GM19468 (cell line): ENCODE measurements around the gene JAZF1.

Experiments used
- ATAC-seq: cut with Tn5 transposase; IDR thresholded peaks from one replicate; pipeline ENCODE4 v1.9.1; 2021; ENCODE audit warnings: mild to moderate bottlenecking, moderate library complexity, moderate number of reproducible peaks; ENCODE audit not compliant: unreplicated experiment; ENCODE audit errors: extremely low read depth

Gene JAZF1

DNA sequence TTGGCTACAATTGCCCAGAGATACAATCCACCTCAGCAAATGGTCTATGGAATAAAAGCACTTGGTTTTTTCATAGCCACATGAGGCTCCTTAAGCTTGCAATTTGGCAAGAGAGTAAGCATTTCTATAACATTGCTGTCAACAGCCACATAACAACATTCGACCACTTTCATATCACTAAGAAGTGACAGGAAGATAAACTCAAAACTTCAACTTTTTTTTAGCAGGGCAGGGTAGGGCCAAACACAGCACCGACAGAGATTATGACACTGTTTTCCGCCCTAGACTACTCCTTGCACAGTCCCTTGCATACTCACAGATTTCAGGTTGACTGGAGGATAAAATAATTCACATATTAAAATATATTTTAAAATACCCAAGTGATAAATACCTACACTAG is 185.4 kb downstream of the JAZF1 start:
- no peak for ATAC-seq

DNA sequence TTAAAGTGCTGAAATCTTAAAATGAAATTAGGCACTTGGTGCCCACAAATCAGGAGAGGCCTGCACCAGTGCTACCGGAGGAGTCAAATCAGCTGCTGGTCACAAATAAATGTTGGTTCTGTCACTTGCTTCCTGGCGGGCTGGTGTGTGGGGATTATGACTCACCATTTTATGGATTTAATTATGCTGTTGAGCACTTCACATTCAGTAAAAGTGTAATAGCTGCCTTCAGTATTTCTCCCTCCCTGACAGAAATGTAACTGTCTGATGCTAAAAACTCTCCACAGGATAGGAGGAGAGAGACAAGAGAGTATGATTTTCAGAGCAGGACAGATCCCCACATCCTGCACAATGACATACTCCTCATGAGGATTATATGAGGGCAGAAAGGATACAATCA is 186.0 kb downstream of the JAZF1 start:
- no peak for ATAC-seq

DNA sequence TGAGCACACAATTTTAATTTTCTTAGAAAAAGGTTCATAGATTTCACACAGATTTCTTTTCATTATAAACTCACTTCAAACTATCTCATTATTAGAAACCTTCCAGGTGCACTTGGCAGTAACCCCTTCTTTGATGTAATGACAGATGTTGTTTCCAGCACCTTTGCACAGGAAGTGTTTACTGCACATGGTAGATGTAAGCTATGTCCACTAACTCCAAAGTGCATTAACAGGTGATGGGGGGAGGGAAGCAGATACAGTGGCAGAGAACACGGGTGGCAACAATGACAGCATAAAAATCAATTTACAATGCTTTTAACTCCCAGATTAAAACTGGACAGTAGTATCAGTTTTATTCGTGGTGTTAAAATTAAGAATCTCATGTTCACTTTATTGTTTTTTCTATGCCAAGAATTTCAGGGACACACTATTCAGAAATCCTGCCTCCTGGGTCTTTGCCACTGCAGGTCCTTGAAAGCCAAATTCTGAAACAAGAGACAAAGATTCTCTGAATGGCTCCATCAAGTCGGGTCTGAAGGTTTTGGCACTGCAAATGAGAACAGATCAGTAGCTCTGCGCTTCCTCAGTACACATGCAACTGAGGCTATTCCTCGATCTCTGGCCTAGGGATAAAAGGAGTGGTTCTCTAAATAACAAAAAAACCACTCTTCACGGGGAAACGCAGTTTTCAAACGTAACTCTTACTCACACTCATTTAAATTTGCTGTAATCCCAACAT is 187.7 kb downstream of the JAZF1 start:
- no peak for ATAC-seq

DNA sequence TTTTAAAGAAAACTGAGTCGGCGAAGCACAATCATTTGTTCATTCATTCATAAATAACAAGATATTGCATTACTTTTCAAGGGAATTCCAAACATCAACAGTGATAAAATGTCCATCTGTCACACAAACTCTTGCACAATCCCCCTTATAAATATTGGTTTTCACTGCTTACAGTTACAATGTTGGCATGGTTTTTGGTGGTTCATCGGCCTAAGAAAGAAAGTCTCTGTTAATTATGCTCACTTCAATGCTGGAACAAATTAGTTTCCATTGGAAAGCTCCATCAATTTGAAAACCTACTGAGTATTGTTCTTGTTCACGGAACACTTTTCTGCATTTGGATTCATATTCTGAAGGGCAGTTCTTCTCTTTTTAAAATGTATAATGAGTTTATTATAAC is 188.5 kb downstream of the JAZF1 start:
- ATAC-seq = no peak

- ATAC-seq = no peak
Observed at GRCh38 chr7:27991006-27991528, 189.5 kb downstream of the JAZF1 start.

DNA sequence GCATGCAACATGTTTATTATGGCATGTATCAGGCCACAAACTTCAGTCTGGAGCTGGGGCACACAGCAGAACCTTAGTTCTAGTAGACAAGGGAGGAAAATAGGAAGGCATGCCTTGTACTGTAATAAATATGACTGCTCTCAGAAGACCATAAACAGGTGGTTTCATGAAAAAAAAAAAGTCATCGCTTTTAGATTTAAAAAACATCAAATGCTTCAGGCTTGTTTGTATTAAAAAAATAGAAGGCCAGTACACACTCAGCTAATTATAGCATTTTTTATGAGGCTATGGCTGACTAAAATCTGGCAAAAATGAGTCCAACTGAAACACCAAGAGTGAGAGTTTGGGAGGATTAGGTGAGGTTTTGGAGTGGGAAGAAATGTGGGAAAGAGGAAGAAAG is 204.1 kb downstream of the JAZF1 start:
- no peak for ATAC-seq

- no peak for ATAC-seq
Observed at GRCh38 chr7:27973625-27974024, 207.0 kb downstream of the JAZF1 start.

GRCh38 chr7:27972276-27972675 is 208.3 kb downstream of the JAZF1 start:
- no peak for ATAC-seq

DNA sequence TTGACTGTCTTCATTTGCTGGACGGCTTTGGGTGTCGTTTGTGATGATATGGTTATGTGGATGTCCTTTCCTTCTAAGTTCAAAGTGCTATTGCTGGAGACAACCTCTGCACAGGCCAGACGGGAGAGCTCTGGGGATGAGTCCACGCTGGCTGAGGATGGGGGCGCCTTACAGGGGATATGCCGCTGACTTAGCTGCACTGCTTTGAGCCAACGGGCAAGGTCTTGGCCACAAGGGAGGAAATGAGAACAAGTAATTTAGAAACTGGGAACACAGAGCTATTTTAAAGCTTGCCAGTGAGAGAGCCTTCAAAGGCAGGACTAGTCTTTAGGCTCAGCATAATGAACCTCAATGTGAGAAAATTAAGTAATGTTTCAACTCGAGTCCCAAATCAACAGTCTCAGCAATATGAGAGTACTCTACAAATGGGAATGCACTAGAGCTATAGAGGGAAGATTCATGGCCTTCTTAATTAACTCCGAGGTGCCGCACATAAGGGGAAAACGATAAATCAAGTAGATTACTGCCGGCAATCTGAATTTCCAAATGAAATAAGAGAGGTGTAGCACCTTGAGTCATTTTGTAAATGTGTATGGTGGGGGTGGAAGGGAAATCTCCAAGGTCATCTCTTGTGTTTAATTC is 209.3 kb downstream of the JAZF1 start:
- no peak for ATAC-seq

DNA sequence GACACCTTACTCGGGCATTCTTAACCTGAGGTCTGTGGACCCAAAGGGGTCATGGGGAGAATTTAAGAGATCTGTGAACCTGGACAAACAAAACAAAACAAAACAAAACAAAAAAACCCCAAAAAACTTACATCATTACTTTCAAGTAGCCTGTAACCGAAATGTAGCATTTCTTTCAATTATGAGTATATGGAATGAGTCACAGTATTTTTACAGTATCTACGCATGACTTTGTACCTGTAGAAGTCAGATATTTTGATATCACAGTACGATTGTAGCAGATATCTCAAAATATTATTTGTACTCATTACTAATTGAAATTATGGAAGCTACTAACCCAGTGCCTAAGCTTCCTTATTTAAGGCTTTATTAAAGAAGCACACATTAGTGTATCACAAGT is 210.2 kb downstream of the JAZF1 start:
- ATAC-seq = no peak

DNA sequence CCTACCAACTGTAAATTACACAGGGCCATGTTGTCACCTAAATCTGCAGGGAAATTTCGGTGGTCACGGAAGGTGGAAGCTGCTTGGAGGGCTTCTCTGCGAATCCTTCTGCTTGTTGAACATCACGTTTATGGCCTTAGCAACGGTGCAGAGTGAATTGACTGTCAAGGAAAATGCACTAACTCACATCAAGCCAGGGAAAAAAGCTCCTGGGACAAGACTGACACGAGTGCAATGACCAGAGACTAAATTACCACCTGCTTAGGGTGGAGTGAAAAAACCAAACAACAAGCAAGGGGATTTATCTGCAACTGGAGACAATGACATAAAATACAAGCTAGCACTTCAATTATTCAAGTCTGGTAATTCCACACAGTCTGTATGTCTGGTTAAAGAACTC is 211.2 kb downstream of the JAZF1 start:
- ATAC-seq = no peak

GRCh38 chr7:27967639-27968038 is 213.0 kb downstream of the JAZF1 start:
- ATAC-seq = no peak

- no peak for ATAC-seq
Observed at GRCh38 chr7:27966219-27966780, 214.3 kb downstream of the JAZF1 start.

DNA sequence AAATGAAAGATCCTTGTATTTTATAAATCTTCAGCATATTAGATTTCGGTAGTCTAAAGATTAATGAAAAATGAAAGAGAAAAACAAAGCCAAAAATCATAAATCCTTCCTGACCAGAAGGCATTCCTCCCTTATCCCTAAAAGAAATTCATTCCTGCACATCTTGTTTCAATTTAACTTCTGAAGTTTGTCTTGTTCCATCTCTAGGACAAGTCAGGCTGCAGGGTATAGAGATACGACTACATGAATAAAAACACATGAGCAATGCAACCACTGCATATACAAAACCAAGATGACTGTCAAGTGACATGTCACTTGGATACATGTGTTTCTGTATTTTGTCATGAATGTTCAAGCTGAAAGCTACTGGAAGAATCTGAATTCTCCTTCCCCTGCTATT is 214.9 kb downstream of the JAZF1 start:
- ATAC-seq = no peak

DNA sequence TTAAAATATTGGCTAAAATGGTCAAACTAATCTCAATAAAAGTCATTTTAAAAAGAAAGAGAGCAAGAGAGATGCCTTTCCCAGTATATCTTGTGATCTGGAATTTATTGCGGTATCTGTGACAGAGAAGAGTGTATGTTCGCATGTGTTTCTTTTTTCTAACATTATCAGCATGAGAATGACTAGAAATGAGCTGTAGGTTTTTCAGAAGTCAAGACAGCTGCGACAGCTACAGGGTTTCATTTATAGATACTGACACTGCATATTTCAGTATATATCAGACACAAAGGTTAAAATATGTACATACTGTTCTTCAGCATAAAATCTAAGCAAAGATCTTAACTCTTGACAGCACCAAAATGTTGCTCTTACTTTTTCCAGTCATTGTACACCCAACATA is 215.8 kb downstream of the JAZF1 start:
- ATAC-seq = no peak

GRCh38 chr7:27963056-27963455 is 217.5 kb downstream of the JAZF1 start:
- ATAC-seq = no peak

- no peak for ATAC-seq
Observed at GRCh38 chr7:27962273-27962672, 218.3 kb downstream of the JAZF1 start.

DNA sequence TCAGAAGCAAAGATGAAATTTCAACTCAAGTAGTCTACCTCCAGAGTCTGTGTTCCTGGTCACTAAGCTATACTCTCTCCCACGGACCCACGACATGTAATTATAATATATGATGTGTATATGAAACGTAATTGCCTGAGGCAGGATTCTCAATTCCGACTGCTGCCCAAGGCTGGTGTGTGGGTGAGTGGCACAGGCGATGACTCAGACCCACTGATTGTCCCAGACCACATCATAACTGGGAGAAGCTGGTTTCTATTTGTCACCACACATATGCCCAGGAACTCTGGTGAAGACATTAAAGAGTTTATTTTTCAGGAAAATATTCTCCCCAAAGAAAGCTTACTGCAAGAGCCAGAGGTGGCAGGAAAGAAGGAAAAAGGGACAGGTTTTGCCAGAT is 219.3 kb downstream of the JAZF1 start:
- ATAC-seq = no peak

DNA sequence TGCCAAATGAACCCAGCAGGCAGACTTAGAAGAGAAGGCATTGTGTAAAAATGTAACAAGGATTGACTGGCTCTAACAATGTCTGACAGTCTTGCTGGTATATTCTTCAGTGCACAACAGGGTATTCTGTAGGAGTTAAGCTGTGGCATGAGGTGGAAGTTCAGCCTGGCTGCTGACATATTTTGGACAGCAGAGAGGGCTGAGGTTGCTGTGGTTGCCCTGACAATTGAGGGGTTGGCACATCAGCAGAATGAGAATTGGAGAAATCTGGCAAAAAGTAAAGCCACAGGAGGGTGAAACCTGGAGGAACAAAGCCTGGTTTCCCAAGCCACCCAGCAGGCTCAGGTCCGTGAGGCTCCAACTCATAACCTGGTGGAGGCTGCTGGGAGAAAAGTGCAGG is 220.2 kb downstream of the JAZF1 start:
- ATAC-seq = no peak

GRCh38 chr7:27958933-27959548 is 221.6 kb downstream of the JAZF1 start:
- no peak for ATAC-seq

DNA sequence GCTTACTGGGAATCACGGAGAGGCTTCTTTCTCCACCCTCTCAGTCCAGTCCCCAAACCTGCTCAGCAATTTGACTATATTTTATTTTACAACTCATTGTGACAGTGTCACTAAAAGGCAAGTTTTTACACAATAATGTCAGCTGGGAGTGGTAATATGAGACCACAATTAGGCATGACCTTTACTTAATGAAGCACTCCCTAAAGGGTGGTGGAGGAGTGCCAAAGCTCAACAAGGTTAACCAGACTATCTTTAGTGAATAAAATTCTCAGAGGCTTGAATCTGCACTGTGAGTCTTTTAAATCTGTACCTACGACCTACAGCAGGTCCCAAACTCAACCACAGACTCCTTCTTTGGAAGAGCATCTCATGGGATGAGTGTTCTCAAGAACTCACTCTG is 225.0 kb downstream of the JAZF1 start:
- no peak for ATAC-seq
